Heart left ventricle (tissue), 13 donors: ENCODE data around the gene IL6.

Experiments
- POLR2A ChIP-seq, 2 donors: fragments of 450-650 bp; IDR thresholded peaks; one replicate each; pipeline ENCODE4 v1.6.1; 2017; ENCODE audit warnings: antibody characterized with exemption in 2 of 2, mild to moderate bottlenecking in 2 of 2, moderate library complexity in 2 of 2
- TF ChIP-seq, protein P1 (sequence below), 12 donors: fragments of 200-600 bp; sonication (generic) in 4 of 12; IDR thresholded peaks; one replicate each; pipeline versions ENCODE4 v1.5.0 to v1.8.0; 2018 to 2022; ENCODE audit warnings: antibody characterized with exemption in 12 of 12, mild to moderate bottlenecking in 5 of 12
- donor health status: ischemic (EF 13 %, LVEDD 7.1; RV severe dilation, severe dysfunction).
- donor health status: DM: no; HTN: yes; CAD: no.
- donor health status: DM: no; HTN: no; CAD: no.
- donor health status: ischemic (EF 25% LVEDD 6.9; RV normal size, moderate dysfunction).
- donor health status: ischemic (EF 25% LVEDD 5.7; RV mildly dilated, moderate dysfunction).
- donor health status: ischemic (EF 35%, LVEDD 5.7; RV mildly dilated, moderate dysfunction).
- donor health status: nonischemic (EF 11% LVEDD 7.7; RV severe dilation, severe dysfunction).
- donor health status: DM: yes; HTN: yes; CAD: no.
- donor health status: PGD.
- donor health status: ischemic (EF 29% LVEDD 5.4; RV normal size, mild dysfunction).
- donor health status: nonischemic (EF 23%, LVEDD 6.1; RV moderate dilation, normal function).

DNA sequence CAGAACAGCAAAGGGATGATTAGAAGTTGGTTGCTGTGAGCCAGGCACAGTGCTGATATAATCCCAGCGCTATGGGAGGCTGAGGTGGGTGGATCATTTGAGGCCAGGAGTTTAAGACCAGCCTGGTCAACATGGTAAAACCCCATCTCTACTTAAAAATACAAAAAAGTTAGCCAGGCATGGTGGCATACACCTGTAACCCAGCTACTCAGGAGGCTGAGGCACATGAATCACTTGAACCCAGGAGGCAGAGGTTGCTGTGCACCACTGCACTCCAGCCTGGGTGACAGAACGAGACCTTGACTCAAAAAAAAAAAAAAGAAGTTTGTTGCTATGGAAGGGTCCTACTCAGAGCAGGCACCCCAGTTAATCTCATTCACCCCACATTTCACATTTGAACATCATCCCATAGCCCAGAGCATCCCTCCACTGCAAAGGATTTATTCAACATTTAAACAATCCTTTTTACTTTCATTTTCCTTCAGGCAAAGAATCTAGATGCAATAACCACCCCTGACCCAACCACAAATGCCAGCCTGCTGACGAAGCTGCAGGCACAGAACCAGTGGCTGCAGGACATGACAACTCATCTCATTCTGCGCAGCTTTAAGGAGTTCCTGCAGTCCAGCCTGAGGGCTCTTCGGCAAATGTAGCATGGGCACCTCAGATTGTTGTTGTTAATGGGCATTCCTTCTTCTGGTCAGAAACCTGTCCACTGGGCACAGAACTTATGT, 4.1 kb downstream of the IL6 start:
- TF ChIP-seq POLR2A (IDR thresholded peaks at IDR 0.05): no peak
- TF ChIP-seq, protein P1, sequence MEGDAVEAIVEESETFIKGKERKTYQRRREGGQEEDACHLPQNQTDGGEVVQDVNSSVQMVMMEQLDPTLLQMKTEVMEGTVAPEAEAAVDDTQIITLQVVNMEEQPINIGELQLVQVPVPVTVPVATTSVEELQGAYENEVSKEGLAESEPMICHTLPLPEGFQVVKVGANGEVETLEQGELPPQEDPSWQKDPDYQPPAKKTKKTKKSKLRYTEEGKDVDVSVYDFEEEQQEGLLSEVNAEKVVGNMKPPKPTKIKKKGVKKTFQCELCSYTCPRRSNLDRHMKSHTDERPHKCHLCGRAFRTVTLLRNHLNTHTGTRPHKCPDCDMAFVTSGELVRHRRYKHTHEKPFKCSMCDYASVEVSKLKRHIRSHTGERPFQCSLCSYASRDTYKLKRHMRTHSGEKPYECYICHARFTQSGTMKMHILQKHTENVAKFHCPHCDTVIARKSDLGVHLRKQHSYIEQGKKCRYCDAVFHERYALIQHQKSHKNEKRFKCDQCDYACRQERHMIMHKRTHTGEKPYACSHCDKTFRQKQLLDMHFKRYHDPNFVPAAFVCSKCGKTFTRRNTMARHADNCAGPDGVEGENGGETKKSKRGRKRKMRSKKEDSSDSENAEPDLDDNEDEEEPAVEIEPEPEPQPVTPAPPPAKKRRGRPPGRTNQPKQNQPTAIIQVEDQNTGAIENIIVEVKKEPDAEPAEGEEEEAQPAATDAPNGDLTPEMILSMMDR (IDR thresholded peaks at IDR 0.05): no peak
